ENCODE measurements around the gene FXYD5.

DNA sequence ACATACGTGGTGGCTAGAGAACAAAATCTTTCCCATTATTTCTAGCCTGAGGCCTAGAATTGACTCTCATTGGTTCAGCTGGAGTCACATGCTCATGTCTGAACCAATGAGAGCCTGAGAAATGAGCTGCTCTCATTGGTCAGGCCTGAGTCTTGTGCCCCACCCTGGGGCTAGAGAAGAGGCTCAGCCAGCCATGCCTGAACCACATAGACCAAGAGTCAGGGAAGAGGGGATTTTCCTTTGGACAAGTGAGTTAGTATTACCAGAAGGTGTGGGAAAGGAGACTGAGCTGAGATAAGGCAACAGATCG is 6.9 kb downstream of the FXYD5 start:
- TF ChIP-seq CTCF (conservative IDR thresholded peaks at IDR 0.05 in 1 of 2, IDR thresholded peaks at IDR 0.05 in 1 of 2; ENCODE audit: extremely low read depth in 1 of 2, insufficient read depth in 1 of 2, low read depth in 1 of 2, low read length in 2 of 2) (no peak), EZH2 (IDR thresholded peaks at IDR 0.05; ENCODE audit: borderline replicate concordance, low read length) (no peak)

Measured in mammary epithelial cell (primary cell).